Effector memory CD8-positive, alpha-beta T cell (primary cell): ENCODE data around the gene BRAP.
A peak's percentile ranks its signal among the peaks of the same experiment; 100 is the strongest.
"Not testable (repeated sequence)": the region's sequence is repeated elsewhere in the genome, so short reads cannot be mapped to it uniquely, and the experiment has no call there.

ENCODE experiments used
- ATAC-seq: fragments of 150-1000 bp; cut with Tn5 transposase; replicated peaks from 2 replicates; pipeline ENCODE4 v1.10.0; 2021; ENCODE audit warnings: mild to moderate bottlenecking, moderate library complexity
- DNase-seq, 3 experiments: peaks; one replicate each; pipeline ENCODE4 v3.0.0; 2021
- H3K27ac Mint-ChIP-seq, 2 donors: one replicate each; pipeline ENCODE4 v1.8.0; 2022; ENCODE audit warnings: mild to moderate bottlenecking in 2 of 2, mixed read lengths in 2 of 2, moderate library complexity in 2 of 2
- H3K27me3 Mint-ChIP-seq, 2 donors: one replicate each; pipeline ENCODE4 v1.8.0; 2022; ENCODE audit warnings: mixed read lengths in 2 of 2
- H3K36me3 Mint-ChIP-seq: one replicate; pipeline ENCODE4 v1.8.0; 2022; ENCODE audit warnings: mild to moderate bottlenecking, moderate library complexity, mixed read lengths; ENCODE audit not compliant: insufficient read depth
- H3K4me1 Mint-ChIP-seq, 2 donors: one replicate each; pipeline ENCODE4 v1.8.0; 2022; ENCODE audit warnings: low read depth in 2 of 2, mixed read lengths in 2 of 2
- H3K4me3 Mint-ChIP-seq, 2 donors: one replicate each; pipeline ENCODE4 v1.8.0; 2022; ENCODE audit warnings: mild to moderate bottlenecking in 2 of 2, mixed read lengths in 2 of 2, moderate library complexity in 2 of 2
- H3K9me3 Mint-ChIP-seq, 2 donors: one replicate each; pipeline ENCODE4 v1.8.0; 2022; ENCODE audit warnings: mixed read lengths in 2 of 2

BRAP gene

DNA sequence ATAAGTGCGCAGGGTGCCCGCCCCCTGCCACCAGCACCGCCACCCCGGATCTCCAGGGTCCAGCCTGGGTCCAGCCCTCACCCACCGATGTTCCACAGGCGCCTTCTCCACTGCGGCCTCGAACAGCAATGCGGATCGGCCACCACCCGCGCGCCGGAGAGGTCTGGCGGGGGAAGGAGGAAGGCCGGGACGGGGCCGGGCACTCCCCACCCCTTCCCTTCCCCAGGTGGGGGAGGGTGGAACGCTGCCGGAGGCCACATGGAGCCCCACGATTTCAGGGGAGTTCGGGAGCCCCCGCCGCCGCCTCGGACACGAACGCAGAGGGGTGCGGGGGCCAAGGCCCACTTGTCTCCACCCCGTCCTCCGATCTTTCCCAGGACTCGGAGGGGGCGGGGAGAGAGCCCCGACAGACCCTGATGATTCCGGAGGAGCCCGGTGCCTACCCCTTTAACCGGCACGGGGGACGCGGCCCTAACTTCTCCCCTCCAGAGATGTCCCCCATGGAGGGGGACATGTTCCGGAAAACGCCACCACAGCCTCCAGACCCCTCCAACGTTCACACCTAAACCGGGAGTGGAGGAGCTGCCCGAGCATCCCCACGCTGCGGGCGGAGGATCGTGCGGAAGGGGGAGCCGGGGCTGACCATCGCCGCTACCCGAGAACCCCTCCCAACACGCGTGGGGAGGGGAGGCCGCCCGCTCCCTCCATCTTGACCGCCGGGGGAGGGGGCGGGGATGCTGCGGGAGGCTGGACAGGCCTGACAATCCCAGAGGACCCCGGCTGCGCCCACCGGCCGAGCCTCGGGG, 87.7 kb downstream of the BRAP start:
- H3K27me3 Mint-ChIP-seq: no peaks in the 10 kb centered on the region
- peaks cover 36% of the 10 kb centered on the region for H3K36me3 Mint-ChIP-seq
- H3K4me1 Mint-ChIP-seq: peaks cover 23 to 39% of the 10 kb centered on the region in 2 donors
- peak in 2 of 3 experiments; percentile 11 to 14 for DNase-seq
- peak overlapping the region; percentile 89 to 90 for H3K4me3 Mint-ChIP-seq
- no peak for ATAC-seq
- no peaks in the 10 kb centered on the region for H3K9me3 Mint-ChIP-seq
- H3K27ac Mint-ChIP-seq: peak overlapping the region; percentile 83 to 84

DNA sequence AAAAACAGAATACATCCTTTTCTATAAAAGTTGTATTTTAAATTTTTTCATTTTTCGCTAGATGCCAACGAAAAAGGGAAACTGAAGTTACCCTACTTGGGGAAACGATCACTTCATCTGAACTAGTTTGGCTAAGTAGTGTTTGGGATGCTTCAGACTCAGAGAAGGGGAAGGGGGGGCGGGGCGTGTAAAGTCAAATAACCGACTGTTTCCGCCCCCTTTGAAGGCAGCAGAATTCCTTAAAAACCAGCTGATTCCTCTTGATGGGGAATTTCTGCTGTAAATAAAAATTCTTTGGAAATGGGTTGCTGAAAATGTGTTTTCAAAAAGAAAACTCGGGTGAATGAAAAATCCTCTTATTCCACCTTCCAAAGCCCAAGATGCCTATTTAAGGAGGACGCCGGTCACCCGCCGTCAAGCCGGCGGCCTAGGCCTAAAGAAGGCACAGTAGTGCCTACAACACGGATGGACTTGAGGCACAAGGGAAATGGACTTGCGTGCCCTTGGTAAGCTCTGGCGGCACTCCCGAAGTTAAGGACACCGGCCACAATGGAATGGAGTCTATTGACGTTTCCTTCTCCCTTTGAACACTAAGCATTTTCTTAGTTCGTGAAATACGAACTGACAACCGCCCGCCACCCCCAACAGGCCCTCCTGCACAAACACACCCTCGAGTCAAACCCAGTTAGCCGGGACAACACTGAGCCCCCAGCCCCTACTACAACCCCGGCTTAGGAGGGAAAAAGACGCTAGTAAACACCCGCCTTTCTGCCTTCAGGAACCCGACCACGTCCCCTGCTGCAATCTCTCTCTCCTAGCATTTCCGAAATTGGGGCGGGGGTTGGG, 88.5 kb downstream of the BRAP start:
- no peaks in the 10 kb centered on the region for H3K9me3 Mint-ChIP-seq
- peaks cover 23 to 39% of the 10 kb centered on the region in 2 donors for H3K4me1 Mint-ChIP-seq
- no peak for DNase-seq
- H3K36me3 Mint-ChIP-seq: peaks cover 42% of the 10 kb centered on the region
- H3K27ac Mint-ChIP-seq: peak overlapping the region; percentile 83 to 84
- no peak for ATAC-seq
- H3K27me3 Mint-ChIP-seq: no peaks in the 10 kb centered on the region
- H3K4me3 Mint-ChIP-seq: peak overlapping the region; percentile 89 to 90

DNA sequence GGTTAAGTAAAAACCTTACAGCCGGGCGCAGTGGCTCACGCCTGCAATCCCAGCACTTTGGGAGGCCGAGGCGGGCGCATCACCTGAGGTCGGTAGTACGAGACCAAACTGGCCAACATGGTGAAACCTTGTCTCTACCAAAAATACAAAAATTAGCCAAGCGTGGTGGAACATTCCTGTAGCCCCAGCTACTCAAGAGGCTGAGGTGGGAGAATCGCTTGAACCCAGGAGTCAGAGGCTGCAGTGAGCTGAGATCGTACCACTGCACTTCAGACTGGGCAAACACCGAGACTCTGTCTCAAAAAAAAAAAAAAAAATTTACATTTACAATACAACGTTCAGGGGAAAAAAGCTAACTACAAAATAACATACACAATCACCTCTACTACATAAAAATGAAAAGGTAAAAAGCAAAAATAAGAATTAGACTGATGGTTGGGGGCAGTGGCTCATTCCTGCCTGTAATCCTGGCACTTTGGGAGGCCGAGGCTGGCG, 90.4 kb downstream of the BRAP start:
- peak overlapping the region in 1 of 2 donors; percentile 29 for H3K27ac Mint-ChIP-seq
- not testable (repeated sequence) for H3K4me3 Mint-ChIP-seq, H3K27me3 Mint-ChIP-seq, H3K9me3 Mint-ChIP-seq, DNase-seq, ATAC-seq
- peaks cover 23 to 39% of the 10 kb centered on the region in 2 donors for H3K4me1 Mint-ChIP-seq
- peaks cover 43% of the 10 kb centered on the region for H3K36me3 Mint-ChIP-seq
